A549 (cell line): ENCODE results near the gene TRABD2B. TPM values are rescaled to one million over a fixed set of nuclear protein-coding genes. Genes with fewer than 3 reads are reported as not detected.

ENCODE experiments used
- ATAC-seq, 2 experiments: fragments of 200-7000 bp in 1 of 2; fragments of >200 bp in 1 of 2; cut with Nextera tagmentation in 1 of 2; cut with Tn5 transposase in 1 of 2; 3 replicates each; pipeline versions ENCODE4 v1.8.0 to v1.9.1; 2018 to 2020; ENCODE audit warnings: mild to moderate bottlenecking in 1 of 2, moderate library complexity in 1 of 2
- CTCF ChIA-PET: fragments of 300-600 bp; sonication (Branson Sonifier 250); formaldehyde crosslinking; extraction: SDS; loops from one replicate; lab custom pipeline; 2021; ENCODE audit warnings: antibody characterized with exemption, inconsistent platforms; lab: Yijun Ruan, JAX
- POLR2A ChIA-PET: fragments of 350-600 bp; formaldehyde crosslinking; extraction: SDS; loops from one replicate; lab custom pipeline; 2021; ENCODE audit warnings: antibody characterized with exemption, inconsistent platforms; lab: Yijun Ruan, JAX
- DNase-seq, 2 experiments: peaks; one replicate each; pipeline versions ENCODE4 v3.0.0 to v3.0.0-alpha.2; 2011 to 2016; ENCODE audit warnings: low read depth in 1 of 2, low spot score in 1 of 2
- FAIRE-seq: peaks from 2 replicates; lab custom pipeline; 2011; peaks lifted over from hg19 to GRCh38; lab: Jason Lieb, UNC
- H3K27ac ChIP-seq, 2 experiments: fragments of >200 bp; sonication (Bioruptor Twin); formaldehyde crosslinking; 3 replicates each; pipeline ENCODE4 v1.5.1; 2016 to 2017
- H3K4me1 ChIP-seq: fragments of >200 bp; sonication (Bioruptor Twin); formaldehyde crosslinking; 3 replicates; pipeline ENCODE4 v1.6.1; 2016
- H3K4me2 ChIP-seq: fragments of >200 bp; sonication (Bioruptor Twin); formaldehyde crosslinking; 3 replicates; pipeline ENCODE4 v1.6.1; 2016
- H3K4me3 ChIP-seq: fragments of >200 bp; sonication (Bioruptor Twin); formaldehyde crosslinking; 3 replicates; pipeline ENCODE4 v1.5.1; 2016
- H3K9me3 ChIP-seq: fragments of >200 bp; sonication (Bioruptor Twin); formaldehyde crosslinking; 3 replicates; pipeline ENCODE4 v1.6.1; 2016
- BHLHE40 ChIP-seq: IDR thresholded peaks from 2 replicates; pipeline ENCODE4 v1.6.1; 2012; ENCODE audit warnings: low read depth, low read length, inconsistent platforms
- CBX2 ChIP-seq: fragments of 200-600 bp; sonication (generic); IDR thresholded peaks from 2 replicates; pipeline ENCODE4 v1.6.1; 2016; ENCODE audit warnings: low read depth, mild to moderate bottlenecking, borderline replicate concordance
- EP300 ChIP-seq, 2 experiments: fragments of >200 bp; sonication (Bioruptor Twin); formaldehyde crosslinking; IDR thresholded peaks; 2 replicates in 1 of 2; 3 replicates in 1 of 2; pipeline ENCODE4 v1.6.1; 2016 to 2017
- ESRRA ChIP-seq: fragments of 150-350 bp; IDR thresholded peaks from 2 replicates; pipeline ENCODE4 v1.6.1; 2014; ENCODE audit warnings: mild to moderate bottlenecking, low read length, borderline replicate concordance
- FOXS1 ChIP-seq: fragments of 250-450 bp; sonication (Bioruptor Pico); IDR thresholded peaks from 2 replicates; pipeline ENCODE4 v1.5.0; 2020; ENCODE audit warnings: mild to moderate bottlenecking, moderate library complexity
- GATA3 ChIP-seq: IDR thresholded peaks from 2 replicates; pipeline ENCODE4 v1.6.1; 2012; ENCODE audit warnings: borderline replicate concordance
- HEYL ChIP-seq: fragments of 250-450 bp; sonication (Bioruptor Pico); IDR thresholded peaks from 2 replicates; pipeline ENCODE4 v1.8.0; 2021; ENCODE audit warnings: mild to moderate bottlenecking, moderate library complexity
- JUN ChIP-seq, 2 experiments: fragments of >200 bp; sonication (Bioruptor Twin); formaldehyde crosslinking; IDR thresholded peaks; 2 replicates in 1 of 2; 3 replicates in 1 of 2; pipeline ENCODE4 v1.6.1; 2016 to 2017
- MYC ChIP-seq: IDR thresholded peaks from 2 replicates; pipeline ENCODE4 v1.6.1; 2012; ENCODE audit warnings: mild to moderate bottlenecking, inconsistent platforms, low read length, improper control_type of control experiment, borderline replicate concordance
- NR3C1 ChIP-seq: fragments of >200 bp; sonication (Bioruptor Twin); formaldehyde crosslinking; IDR thresholded peaks from 3 replicates; pipeline ENCODE4 v1.6.1; 2017
- RAD21 ChIP-seq, 2 experiments: fragments of >200 bp in 1 of 2; sonication (Bioruptor Twin) in 1 of 2; formaldehyde crosslinking in 1 of 2; IDR thresholded peaks in 1 of 2; conservative IDR thresholded peaks in 1 of 2; 2 replicates in 1 of 2; 3 replicates in 1 of 2; pipeline ENCODE4 v1.6.1; 2012 to 2018; ENCODE audit warnings: inconsistent platforms in 1 of 2
- RARB ChIP-seq: fragments of 250-450 bp; sonication (Bioruptor Pico); IDR thresholded peaks from 2 replicates; pipeline ENCODE4 v1.8.0; 2021; ENCODE audit warnings: mild to moderate bottlenecking, moderate library complexity
- RNF2 ChIP-seq: fragments of 200-600 bp; sonication (generic); IDR thresholded peaks from 2 replicates; pipeline ENCODE4 v1.6.1; 2016; ENCODE audit warnings: low read depth, mild to moderate bottlenecking, antibody characterized with exemption, moderate library complexity, borderline replicate concordance
- SMC3 ChIP-seq: fragments of >200 bp; sonication (Bioruptor Twin); formaldehyde crosslinking; IDR thresholded peaks from 3 replicates; pipeline ENCODE4 v1.6.1; 2018; ENCODE audit warnings: inconsistent platforms
- SREBF2 ChIP-seq: fragments of 450-650 bp; IDR thresholded peaks from 2 replicates; pipeline ENCODE4 v1.6.1; 2014; ENCODE audit warnings: mild to moderate bottlenecking, moderate library complexity
- TFCP2L1 ChIP-seq: fragments of 250-450 bp; sonication (Bioruptor Pico); IDR thresholded peaks from 2 replicates; pipeline ENCODE4 v1.5.0; 2021; ENCODE audit warnings: mild to moderate bottlenecking
- ZC3H11A ChIP-seq: fragments of 450-650 bp; IDR thresholded peaks from 2 replicates; pipeline ENCODE4 v1.6.1; 2014; ENCODE audit warnings: antibody characterized with exemption, mild to moderate bottlenecking
- WGBS: methylation state at CpG from one replicate; pipeline ENCODE4 v1.1.6; 2017; ENCODE audit errors: missing lambda C conversion rate; 5-methylcytosine and 5-hydroxymethylcytosine counted together
- polyA plus RNA-seq, 4 experiments: library from polyadenylated mRNA; depleted of rRNA in 3 of 4; stranded (reverse); fragments of >200 nt; fragmentation: RNase III in 1 of 4; extraction: RNeasy Plus Mini Kit Qiagen cat#74134 plus additional on column Dnase treatment in 1 of 4; gene quantifications; 2 replicates in 3 of 4; 3 replicates in 1 of 4; pipeline ENCODE4 v1.2.3, GENCODE V29; 2011 to 2017
- TF ChIP-seq, protein P1 (sequence below): fragments of 250-450 bp; sonication (Bioruptor Pico); IDR thresholded peaks from 2 replicates; pipeline ENCODE4 v1.5.0; 2020; ENCODE audit warnings: low read depth, mild to moderate bottlenecking, moderate library complexity
- TF ChIP-seq, protein P2 (sequence below): fragments of >200 bp; sonication (Bioruptor Twin); formaldehyde crosslinking; IDR thresholded peaks from 3 replicates; pipeline ENCODE4 v1.5.1; 2016
- TF ChIP-seq, protein P3 (sequence below): IDR thresholded peaks from 2 replicates; pipeline ENCODE4 v1.6.1; 2012; ENCODE audit warnings: low read depth, borderline replicate concordance
- TF ChIP-seq, protein P4 (sequence below): IDR thresholded peaks from 2 replicates; pipeline ENCODE4 v1.6.1; 2012
- TF ChIP-seq, protein P5 (sequence below): fragments of >200 bp; sonication (Bioruptor Twin); formaldehyde crosslinking; IDR thresholded peaks from 3 replicates; pipeline ENCODE4 v1.6.1; 2016

TRABD2B gene
- polyA plus RNA-seq, 2 of the 4 experiments (the other 2 are of a cell fraction) = 0.04 to 0.21 TPM

DNA sequence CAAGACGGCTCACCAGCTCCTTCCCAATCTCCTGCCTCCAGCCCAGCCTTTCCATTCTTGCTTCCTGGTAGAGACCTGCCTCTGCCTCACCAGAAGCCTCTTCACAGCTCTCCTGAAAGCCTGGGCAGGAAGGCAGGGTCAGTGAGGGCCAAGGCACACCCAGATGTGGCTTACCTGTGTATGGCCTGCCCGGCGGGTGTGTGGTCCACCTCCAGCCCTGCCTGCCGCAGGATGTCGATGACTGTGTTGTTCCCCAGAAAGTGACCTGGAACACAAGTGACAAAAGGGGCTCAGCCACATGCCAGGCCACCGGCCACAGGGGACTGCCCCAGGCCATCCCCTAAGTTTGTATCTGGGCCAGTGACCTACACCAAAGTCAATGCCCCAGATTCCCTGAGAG, 218.9 kb downstream of the TRABD2B start:
- DNase-seq = no peak
- FAIRE-seq = no peak
- no peaks in the 10 kb centered on the region for H3K9me3 ChIP-seq
- CTCF ChIA-PET = interaction anchor here (0.5 kb wide), 1 partner anchor 12 kb away, joined by 6 read pairs; no protein-coding TSS in a partner anchor
- no peak overlapping the region for H3K4me3 ChIP-seq
- no peak for TF ChIP-seq MYC
- no peak for TF ChIP-seq ESRRA
- TF ChIP-seq RAD21 (conservative IDR thresholded peaks at IDR 0.05 in 1 of 2, IDR thresholded peaks at IDR 0.05 in 1 of 2) = no peak
- no peak for TF ChIP-seq FOXS1 (CRISPR knock-in tag)
- no peak for TF ChIP-seq CBX2
- TF ChIP-seq HEYL = no peak
- TF ChIP-seq JUN (IDR thresholded peaks at IDR 0.05) = no peak
- TF ChIP-seq, protein P1, sequence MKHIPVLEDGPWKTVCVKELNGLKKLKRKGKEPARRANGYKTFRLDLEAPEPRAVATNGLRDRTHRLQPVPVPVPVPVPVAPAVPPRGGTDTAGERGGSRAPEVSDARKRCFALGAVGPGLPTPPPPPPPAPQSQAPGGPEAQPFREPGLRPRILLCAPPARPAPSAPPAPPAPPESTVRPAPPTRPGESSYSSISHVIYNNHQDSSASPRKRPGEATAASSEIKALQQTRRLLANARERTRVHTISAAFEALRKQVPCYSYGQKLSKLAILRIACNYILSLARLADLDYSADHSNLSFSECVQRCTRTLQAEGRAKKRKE (CRISPR knock-in tag) = no peak
- TF ChIP-seq, protein P2, sequence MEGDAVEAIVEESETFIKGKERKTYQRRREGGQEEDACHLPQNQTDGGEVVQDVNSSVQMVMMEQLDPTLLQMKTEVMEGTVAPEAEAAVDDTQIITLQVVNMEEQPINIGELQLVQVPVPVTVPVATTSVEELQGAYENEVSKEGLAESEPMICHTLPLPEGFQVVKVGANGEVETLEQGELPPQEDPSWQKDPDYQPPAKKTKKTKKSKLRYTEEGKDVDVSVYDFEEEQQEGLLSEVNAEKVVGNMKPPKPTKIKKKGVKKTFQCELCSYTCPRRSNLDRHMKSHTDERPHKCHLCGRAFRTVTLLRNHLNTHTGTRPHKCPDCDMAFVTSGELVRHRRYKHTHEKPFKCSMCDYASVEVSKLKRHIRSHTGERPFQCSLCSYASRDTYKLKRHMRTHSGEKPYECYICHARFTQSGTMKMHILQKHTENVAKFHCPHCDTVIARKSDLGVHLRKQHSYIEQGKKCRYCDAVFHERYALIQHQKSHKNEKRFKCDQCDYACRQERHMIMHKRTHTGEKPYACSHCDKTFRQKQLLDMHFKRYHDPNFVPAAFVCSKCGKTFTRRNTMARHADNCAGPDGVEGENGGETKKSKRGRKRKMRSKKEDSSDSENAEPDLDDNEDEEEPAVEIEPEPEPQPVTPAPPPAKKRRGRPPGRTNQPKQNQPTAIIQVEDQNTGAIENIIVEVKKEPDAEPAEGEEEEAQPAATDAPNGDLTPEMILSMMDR = no peak
- TF ChIP-seq, protein P3, sequence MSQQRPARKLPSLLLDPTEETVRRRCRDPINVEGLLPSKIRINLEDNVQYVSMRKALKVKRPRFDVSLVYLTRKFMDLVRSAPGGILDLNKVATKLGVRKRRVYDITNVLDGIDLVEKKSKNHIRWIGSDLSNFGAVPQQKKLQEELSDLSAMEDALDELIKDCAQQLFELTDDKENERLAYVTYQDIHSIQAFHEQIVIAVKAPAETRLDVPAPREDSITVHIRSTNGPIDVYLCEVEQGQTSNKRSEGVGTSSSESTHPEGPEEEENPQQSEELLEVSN = no peak
- TF ChIP-seq RARB = no peak
- TF ChIP-seq SMC3 = no peak
- TF ChIP-seq SREBF2 = no peak
- no peak for TF ChIP-seq EP300 (IDR thresholded peaks at IDR 0.05)
- no peak for TF ChIP-seq NR3C1
- TF ChIP-seq, protein P4, sequence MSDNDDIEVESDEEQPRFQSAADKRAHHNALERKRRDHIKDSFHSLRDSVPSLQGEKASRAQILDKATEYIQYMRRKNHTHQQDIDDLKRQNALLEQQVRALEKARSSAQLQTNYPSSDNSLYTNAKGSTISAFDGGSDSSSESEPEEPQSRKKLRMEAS = no peak
- no peak for TF ChIP-seq GATA3
- TF ChIP-seq, all 56 proteins: peak for 0
- WGBS = 90% methylated on average over 6 of the region's 6 CpGs
- ATAC-seq = no peak
- no peak overlapping the region for H3K27ac ChIP-seq
- no peaks in the 10 kb centered on the region for H3K4me1 ChIP-seq
- H3K4me2 ChIP-seq = no peak overlapping the region
- POLR2A ChIA-PET = no interaction called here

DNA sequence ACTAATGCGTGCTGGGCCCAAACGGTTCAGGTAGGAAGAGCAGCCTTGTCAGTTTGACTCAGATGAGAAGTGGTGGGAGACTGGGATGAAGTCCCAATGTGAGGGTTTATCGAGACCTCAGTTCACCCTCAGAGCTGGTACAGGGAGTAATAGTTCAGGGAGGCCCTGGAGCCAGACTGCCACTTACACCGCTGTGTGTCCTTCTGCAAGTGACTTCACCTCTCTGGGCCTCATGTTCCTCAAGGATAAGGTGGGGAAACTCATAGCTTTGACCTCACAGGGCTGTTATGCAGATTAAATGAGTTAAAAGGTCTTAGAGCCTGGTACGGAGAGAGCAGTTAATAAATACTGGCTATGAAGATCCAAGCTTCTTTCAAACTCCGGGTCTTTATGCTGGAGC, 219.9 kb downstream of the TRABD2B start:
- POLR2A ChIA-PET = no interaction called here

More for the DNA sequence above, 219.9 kb downstream of the TRABD2B start:
- Histone ChIP-seq H3K4me2 (no peak overlapping the region), H3K9me3 (no peaks in the 10 kb centered on the region), H3K4me1 (no peaks in the 10 kb centered on the region), H3K27ac (no peak overlapping the region), H3K4me3 (no peak overlapping the region)
- CTCF ChIA-PET = no interaction called here
- TF ChIP-seq, protein P5, sequence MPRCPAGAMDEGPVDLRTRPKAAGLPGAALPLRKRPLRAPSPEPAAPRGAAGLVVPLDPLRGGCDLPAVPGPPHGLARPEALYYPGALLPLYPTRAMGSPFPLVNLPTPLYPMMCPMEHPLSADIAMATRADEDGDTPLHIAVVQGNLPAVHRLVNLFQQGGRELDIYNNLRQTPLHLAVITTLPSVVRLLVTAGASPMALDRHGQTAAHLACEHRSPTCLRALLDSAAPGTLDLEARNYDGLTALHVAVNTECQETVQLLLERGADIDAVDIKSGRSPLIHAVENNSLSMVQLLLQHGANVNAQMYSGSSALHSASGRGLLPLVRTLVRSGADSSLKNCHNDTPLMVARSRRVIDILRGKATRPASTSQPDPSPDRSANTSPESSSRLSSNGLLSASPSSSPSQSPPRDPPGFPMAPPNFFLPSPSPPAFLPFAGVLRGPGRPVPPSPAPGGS = no peak
- TF ChIP-seq MYC (no peak), TFCP2L1 (CRISPR knock-in tag) (no peak), RNF2 (no peak), BHLHE40 (no peak), ZC3H11A (no peak), CBX2 (no peak)
- TF ChIP-seq, protein P2 = no peak
- FAIRE-seq (no peak), DNase-seq (no peak), ATAC-seq (no peak)
- WGBS = 65% methylated on average over 6 of the region's 6 CpGs
